Activated CD8-positive, alpha-beta memory T cell treated with anti-CD3 and anti-CD28 coated beads for 4 hours (primary cell): ENCODE data around the gene PRR16.

Experiments used
- DNase-seq, 2 donors: peaks; one replicate each; pipeline ENCODE4 v3.0.0-alpha.2; 2020; ENCODE audit warnings: low read depth in 2 of 2

PRR16 gene

DNA sequence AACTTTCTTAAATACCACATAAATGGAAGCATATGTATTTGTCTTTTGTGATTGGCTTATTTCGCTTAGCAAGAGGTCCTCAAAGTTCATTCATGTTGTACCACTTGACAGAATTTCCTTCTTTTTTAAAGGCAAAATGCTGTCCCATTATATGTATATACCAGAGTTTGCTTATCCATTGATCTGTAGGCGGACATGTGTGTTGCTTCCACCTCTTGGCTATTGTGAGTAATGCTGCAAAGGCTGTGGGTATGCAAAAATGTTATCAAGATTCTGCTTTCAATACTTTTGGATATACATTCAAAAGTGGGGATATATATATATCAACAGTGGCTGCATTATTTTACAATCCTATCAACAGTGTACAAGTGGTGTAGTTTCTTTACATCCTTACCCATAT, 271.0 kb downstream of the PRR16 start:
- no peak for DNase-seq
